Thymus (tissue), 11 donors: ENCODE results near the gene EMC10. TPM values are rescaled to one million over a fixed set of nuclear protein-coding genes. Genes with fewer than 3 reads are reported as not detected.
"Not testable (repeated sequence)": the region's sequence is repeated elsewhere in the genome, so short reads cannot be mapped to it uniquely, and the experiment has no call there.

ENCODE experiments used
- DNase-seq, 9 donors: peaks; one replicate each; pipeline ENCODE4 v3.0.0-alpha.2; 2013; ENCODE audit warnings: low spot score in 9 of 9, low read depth in 6 of 9, missing footprints in 1 of 9
- H3K27ac ChIP-seq, 2 donors: one replicate each; pipeline ENCODE4 v1.5.1; 2013; ENCODE audit warnings: control low read depth in 1 of 2, low read depth in 1 of 2, low read length in 1 of 2, mild to moderate bottlenecking in 1 of 2, moderate library complexity in 1 of 2
- H3K27me3 ChIP-seq, 2 donors: one replicate each; pipeline ENCODE4 v1.5.1; 2013; ENCODE audit warnings: low read length in 1 of 2; ENCODE audit not compliant: control insufficient read depth in 2 of 2, insufficient read depth in 1 of 2
- H3K36me3 ChIP-seq, 2 donors: one replicate each; pipeline ENCODE4 v1.5.1; 2013; ENCODE audit warnings: low read length in 1 of 2, mild to moderate bottlenecking in 1 of 2, moderate library complexity in 1 of 2; ENCODE audit not compliant: control insufficient read depth in 2 of 2, insufficient read depth in 2 of 2
- H3K4me1 ChIP-seq, 2 donors: one replicate each; pipeline ENCODE4 v1.5.1; 2013; ENCODE audit warnings: low read length in 2 of 2; ENCODE audit not compliant: control insufficient read depth in 2 of 2, insufficient read depth in 2 of 2
- H3K4me3 ChIP-seq, 2 donors: one replicate each; pipeline ENCODE4 v1.5.1; 2013; ENCODE audit warnings: low read length in 2 of 2, control low read depth in 1 of 2, mild to moderate bottlenecking in 1 of 2
- H3K9me3 ChIP-seq, 2 donors: one replicate each; pipeline ENCODE4 v1.5.1; 2013; ENCODE audit warnings: low read length in 1 of 2, mild to moderate bottlenecking in 1 of 2; ENCODE audit not compliant: control insufficient read depth in 2 of 2, insufficient read depth in 1 of 2
- WGBS: extraction: QIAGEN DNeasy Blood & Tissue Kit; methylation state at CpG from one replicate; pipeline ENCODE4 v1.1.7; 2013; 5-methylcytosine and 5-hydroxymethylcytosine counted together
- polyA plus RNA-seq: library from polyadenylated mRNA; stranded (reverse); fragments of 200-250 nt; gene quantifications from one replicate; pipeline ENCODE4 v1.2.3, GENCODE V29; 2013
- total RNA-seq: library from RNA; stranded (reverse); fragments of 120-200 nt; gene quantifications from one replicate; pipeline ENCODE4 v1.2.4, GENCODE V29; 2013
- donor health status: healthy.

EMC10 gene
- total and polyA plus RNA-seq, 2 donors: 49.9 to 62.6 TPM

DNA sequence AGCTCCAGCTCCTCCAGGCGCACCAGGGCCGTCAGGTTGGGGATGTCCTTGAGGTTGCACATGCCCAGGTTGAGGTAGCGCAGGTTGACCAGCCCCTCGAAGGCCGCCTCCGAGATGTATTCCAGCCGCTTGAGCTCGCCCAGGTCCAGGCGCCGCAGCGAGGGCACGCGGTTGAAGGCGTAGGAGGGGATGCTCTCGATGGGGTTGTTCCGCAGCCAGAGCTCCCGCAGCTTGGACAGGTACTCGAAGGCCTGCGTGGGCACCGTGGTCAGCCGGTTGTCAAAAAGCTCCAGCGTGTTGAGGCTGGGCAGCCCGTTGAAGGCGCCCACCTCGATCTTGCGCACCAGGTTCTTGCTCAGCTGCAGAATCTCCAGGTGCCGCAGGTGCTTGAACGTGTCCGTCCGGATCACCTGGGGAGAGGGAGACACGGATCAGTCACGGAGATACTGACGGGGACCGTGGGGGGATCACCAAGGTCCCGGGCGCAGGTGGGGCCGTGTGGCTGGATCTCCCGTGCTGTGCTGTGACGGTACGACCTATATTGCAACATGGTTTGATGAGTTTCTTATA lies 42.8 kb downstream of the EMC10 start:
- H3K27ac ChIP-seq: no peak overlapping the region
- H3K4me1 ChIP-seq: peaks cover 0 to 4% of the 10 kb centered on the region in 2 donors
- peaks cover 0 to 4% of the 10 kb centered on the region in 2 donors for H3K9me3 ChIP-seq
- WGBS: 97% methylated on average over 40 of the region's 40 CpGs
- H3K4me3 ChIP-seq: no peak overlapping the region
- H3K36me3 ChIP-seq: no peaks in the 10 kb centered on the region
- H3K27me3 ChIP-seq: peaks cover 2 to 19% of the 10 kb centered on the region in 2 donors
- DNase-seq: no peak

DNA sequence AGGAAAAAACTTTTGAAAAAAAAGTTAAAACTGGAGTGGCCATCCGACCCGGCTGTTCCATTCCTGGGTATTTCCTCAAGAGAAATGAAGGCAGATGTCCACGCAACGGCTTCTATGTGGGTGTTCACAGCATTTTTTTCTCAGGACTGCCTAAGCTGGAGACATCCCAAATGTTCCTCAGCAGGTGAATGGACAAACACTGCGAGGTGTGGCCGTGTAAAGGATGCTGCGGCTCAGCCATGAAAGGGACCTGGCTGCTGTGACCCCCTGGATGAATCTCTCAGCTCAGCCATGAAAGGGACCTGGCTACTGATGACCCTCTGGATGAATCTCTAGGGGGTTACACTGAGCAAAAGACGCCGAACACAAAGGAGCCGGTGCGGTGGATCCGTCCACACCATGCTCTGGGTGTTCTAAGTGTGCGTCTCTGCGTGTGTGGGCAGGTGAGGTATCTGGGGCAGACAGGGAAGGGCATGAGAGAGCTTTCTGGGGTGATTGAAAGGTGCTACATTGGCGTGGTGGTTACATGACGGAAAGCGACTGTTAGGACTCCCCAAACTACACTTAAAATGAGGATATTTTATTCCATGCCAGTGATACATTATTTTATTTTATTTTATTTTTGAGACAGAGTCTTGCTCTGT lies 44.6 kb downstream of the EMC10 start:
- Histone ChIP-seq H3K36me3 (no peaks in the 10 kb centered on the region), H3K27me3 (peaks cover 2 to 8% of the 10 kb centered on the region in 2 donors), H3K9me3 (peaks cover 0 to 4% of the 10 kb centered on the region in 2 donors), H3K4me3 (no peak overlapping the region), H3K4me1 (no peaks in the 10 kb centered on the region), H3K27ac (no peak overlapping the region)
- no peak for DNase-seq
- 90% methylated on average over 17 of the region's 17 CpGs for WGBS

DNA sequence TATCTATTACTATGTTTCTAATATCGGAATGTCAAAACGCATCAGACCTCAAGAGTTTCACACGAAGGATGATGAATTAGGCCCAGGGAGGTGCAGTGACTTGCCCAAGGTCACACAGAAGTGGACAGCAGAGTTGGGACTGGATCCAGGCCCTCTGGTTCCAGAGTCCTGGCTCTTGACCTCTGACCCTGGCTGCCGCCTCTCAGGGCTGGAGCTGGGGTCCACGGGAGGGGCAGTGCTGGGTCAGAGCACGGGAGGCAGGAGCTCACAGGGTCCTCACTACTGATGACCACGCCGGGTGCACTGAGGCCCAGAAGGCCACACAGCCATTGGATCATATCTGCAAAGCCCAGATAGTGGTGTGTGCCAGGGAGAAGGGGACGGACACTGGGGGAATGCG lies 46.6 kb downstream of the EMC10 start:
- DNase-seq: no peak
- Histone ChIP-seq H3K27ac (no peak overlapping the region), H3K36me3 (no peaks in the 10 kb centered on the region), H3K4me1 (no peaks in the 10 kb centered on the region), H3K4me3 (no peak overlapping the region), H3K9me3 (peaks cover 0 to 4% of the 10 kb centered on the region in 2 donors), H3K27me3 (no peaks in the 10 kb centered on the region)
- WGBS: 95% methylated on average over 10 of the region's 10 CpGs

DNA sequence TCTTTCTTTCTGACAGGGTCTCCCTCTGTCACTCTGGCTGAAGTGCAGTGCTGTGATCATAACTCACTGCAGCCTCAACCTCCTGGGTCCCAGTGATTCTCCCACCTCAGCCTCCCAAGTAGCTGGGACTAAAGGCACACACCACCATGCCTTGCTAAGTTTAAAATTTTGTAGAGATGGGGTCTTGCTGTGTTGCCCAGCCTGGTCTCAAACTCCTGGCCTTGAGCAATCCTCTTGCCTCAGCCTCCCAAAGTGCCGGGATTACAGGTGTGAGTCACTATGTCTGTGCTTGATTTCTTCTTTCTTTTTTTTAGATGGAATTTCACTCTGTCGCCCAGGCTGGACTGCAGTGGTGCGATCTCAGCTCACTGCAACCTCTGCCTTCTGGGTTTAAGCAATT lies 51.7 kb downstream of the EMC10 start:
- H3K27me3 ChIP-seq, H3K36me3 ChIP-seq, H3K4me3 ChIP-seq, H3K27ac ChIP-seq, H3K9me3 ChIP-seq, H3K4me1 ChIP-seq, DNase-seq: not testable (repeated sequence)
- WGBS: over 99% methylated on average over 3 of the region's 3 CpGs

DNA sequence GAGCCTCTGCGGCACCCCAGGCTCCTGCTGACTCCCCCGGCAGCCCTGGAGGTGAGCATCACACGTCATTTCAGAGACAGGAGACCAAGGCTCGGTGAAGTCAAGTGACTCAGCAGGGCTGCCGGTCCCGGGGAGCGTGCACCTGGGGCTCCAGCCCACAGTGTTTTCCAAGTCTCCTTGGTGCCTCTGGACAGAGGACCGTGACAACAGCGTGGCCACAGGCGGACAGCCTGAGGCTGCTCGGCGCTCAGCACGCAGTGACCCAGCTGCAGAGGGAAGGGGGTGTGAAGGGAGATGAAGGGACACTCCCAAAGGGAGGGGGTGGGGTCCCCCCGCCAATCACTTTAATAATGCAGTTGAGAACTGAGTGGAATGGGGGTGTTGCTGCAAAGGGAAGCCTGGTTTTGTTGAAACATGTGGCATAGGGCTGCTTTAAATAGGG lies 54.9 kb downstream of the EMC10 start:
- Histone ChIP-seq H3K4me1 (no peaks in the 10 kb centered on the region), H3K27ac (no peak overlapping the region), H3K36me3 (no peaks in the 10 kb centered on the region), H3K9me3 (no peaks in the 10 kb centered on the region), H3K27me3 (no peaks in the 10 kb centered on the region), H3K4me3 (no peak overlapping the region)
- DNase-seq: no peak
- WGBS: 72% methylated on average over 14 of the region's 14 CpGs

DNA sequence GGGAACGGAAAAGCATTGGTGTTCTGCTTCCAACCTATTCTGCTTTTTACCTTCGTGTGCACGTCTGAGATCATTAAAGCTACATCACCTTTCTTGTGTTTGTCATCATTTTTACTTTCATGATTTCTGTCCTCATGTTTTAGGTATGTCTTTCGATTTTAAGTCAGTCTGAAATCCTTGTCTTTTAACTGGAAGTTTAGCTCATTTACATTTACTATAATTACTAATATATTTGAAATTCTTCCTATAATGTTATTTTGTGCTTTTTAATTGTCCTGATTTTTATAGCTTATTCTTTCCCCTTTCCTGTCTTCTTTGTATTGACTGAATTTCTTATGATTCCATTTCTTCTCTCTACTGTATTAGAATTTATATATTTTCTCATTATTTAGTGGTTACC lies 56.6 kb downstream of the EMC10 start:
- Histone ChIP-seq H3K4me1 (no peaks in the 10 kb centered on the region), H3K27me3 (no peaks in the 10 kb centered on the region), H3K27ac (no peak overlapping the region), H3K9me3 (peaks cover 0 to 1% of the 10 kb centered on the region in 2 donors), H3K36me3 (no peaks in the 10 kb centered on the region), H3K4me3 (no peak overlapping the region)
- DNase-seq: no peak
- WGBS: 93% methylated on average over 4 of the region's 4 CpGs

DNA sequence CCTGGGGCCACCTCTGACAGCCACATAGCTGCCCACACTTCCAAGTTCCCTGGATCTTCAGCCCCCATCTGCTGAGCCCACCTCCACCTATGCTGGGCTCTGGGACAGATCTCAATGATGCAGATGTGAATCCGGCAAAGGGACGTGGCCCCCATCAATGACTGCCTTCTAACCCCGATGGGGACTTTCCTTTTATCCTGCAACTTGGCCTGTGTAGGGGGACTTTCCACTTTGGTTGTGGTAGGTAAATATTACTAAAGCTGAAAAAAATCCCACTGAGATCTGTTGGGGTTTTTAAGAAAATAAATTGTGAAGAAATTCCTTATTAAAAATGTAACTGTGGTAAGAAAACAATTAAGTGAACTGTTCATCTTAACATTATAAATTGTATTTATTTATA lies 58.2 kb downstream of the EMC10 start:
- no peaks in the 10 kb centered on the region for H3K36me3 ChIP-seq
- 93% methylated on average over 3 of the region's 3 CpGs for WGBS
- no peaks in the 10 kb centered on the region for H3K27me3 ChIP-seq
- DNase-seq: no peak
- H3K4me3 ChIP-seq: no peak overlapping the region
- peaks cover 0 to 1% of the 10 kb centered on the region in 2 donors for H3K9me3 ChIP-seq
- no peaks in the 10 kb centered on the region for H3K4me1 ChIP-seq
- H3K27ac ChIP-seq: no peak overlapping the region

DNA sequence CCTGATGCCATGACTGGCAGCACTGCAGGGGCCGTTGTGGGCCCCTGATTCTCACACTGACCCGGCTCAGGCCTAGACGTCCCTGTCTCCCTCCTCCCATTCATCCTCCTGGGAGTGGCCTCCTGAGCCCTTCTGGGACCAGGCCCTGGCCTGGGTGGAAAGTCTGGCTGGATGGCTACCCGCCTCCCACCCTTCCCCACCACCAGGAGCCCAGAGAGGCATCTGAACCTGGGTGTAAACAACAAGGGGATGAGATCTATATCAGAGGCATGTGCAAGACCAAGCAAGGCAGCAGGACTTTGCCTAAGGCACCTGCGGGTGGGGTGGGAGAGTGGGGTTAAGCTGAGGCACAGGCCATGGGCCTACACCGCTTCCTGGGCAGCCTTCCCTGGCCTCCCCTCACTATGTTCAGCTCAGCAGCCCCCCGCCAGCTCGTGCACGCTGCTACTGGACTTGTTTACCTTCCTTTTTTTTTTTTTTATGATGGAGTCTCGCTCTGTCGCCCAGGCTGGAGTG lies 59.4 kb downstream of the EMC10 start:
- Histone ChIP-seq H3K36me3 (no peaks in the 10 kb centered on the region), H3K27ac (no peak overlapping the region), H3K4me1 (no peaks in the 10 kb centered on the region), H3K4me3 (no peak overlapping the region), H3K9me3 (peaks cover 0 to 1% of the 10 kb centered on the region in 2 donors), H3K27me3 (no peaks in the 10 kb centered on the region)
- DNase-seq: no peak
- WGBS: 87% methylated on average over 11 of the region's 11 CpGs

DNA sequence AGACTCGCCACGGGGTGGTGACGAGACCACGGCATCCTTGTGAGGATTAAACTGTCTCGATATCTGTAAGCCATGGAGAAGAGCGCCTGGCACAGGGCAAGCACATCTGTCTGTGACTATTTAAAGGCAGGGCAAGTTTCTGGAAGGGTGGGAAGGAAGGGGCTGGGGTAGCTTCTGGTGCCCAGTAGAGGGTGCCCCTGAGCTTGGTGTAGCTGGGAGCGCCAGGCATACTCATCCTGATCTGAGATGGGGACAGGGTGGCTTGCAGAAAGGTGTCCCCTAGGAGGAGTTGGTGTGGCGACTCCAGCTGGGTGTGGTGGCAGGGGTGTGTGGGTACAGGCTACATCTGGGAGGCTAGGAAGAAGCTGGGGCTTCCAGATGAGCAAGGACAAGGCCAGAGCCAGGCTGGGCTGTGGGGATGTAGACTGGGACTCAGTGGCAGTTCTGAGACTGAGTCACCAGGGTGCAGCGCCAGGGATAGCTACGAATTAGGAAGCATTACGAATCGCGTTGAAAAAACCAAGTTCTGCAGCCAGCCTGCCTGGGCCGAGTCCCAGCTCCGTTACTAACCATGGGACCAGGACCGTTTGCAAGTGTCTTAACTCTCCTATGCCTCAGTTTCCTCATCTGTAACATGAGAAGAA lies 60.5 kb downstream of the EMC10 start:
- DNase-seq: no peak
- Histone ChIP-seq H3K4me1 (no peaks in the 10 kb centered on the region), H3K9me3 (peaks cover 0 to 1% of the 10 kb centered on the region in 2 donors), H3K36me3 (no peaks in the 10 kb centered on the region), H3K27me3 (no peaks in the 10 kb centered on the region), H3K4me3 (no peak overlapping the region), H3K27ac (no peak overlapping the region)
- WGBS: 93% methylated on average over 16 of the region's 16 CpGs
